K562 treated with DMSO at 1 percent for 4 hours (cell line): Measurements from ENCODE around the gene GRSF1. TPM values are rescaled to one million over a fixed set of nuclear protein-coding genes. Genes with fewer than 3 reads are reported as not detected.

Experiments used
- total RNA-seq: library from RNA; unstranded; fragments of 300-600 nt; gene quantifications from 2 replicates; pipeline ENCODE4 v1.2.3, GENCODE V29; 2022; ENCODE audit not compliant: insufficient read depth

The GRSF1 gene
- 33.0 and 35.1 TPM in 2 replicates for total RNA-seq

GRCh38 chr4:70839589-70840093 is at the start of gene GRSF1:
GRSF1 (minus strand) TSS chr4:70839890; CDS start chr4:70839827, 63 bp downstream.

Other genes with a start within 250 kb of the GRSF1 start
- not detected in 2 replicates for gene AMBN, start 247.6 kb downstream of the GRSF1 start, total RNA-seq
- not detected in 2 replicates for gene ENAM, start 211.1 kb downstream of the GRSF1 start, total RNA-seq
- not detected in 2 replicates for gene JCHAIN, start 173.4 kb downstream of the GRSF1 start, total RNA-seq
- 16.2 and 19.0 TPM in 2 replicates for gene UTP3, start 151.4 kb downstream of the GRSF1 start, total RNA-seq
- 24.5 and 24.9 TPM in 2 replicates for gene RUFY3, start 117.9 kb downstream of the GRSF1 start, total RNA-seq
- gene MOB1B, start 62.5 kb upstream of the GRSF1 start, total RNA-seq = 11.6 and 14.4 TPM in 2 replicates
- gene DCK, start 153.8 kb upstream of the GRSF1 start, total RNA-seq = 13.6 and 14.6 TPM in 2 replicates